SK-N-SH (cell line): ENCODE measurements around the gene BICC1.

Experiments used
- ELF1 ChIP-seq: IDR thresholded peaks from 2 replicates; pipeline ENCODE4 v1.4.0; 2012
- EP300 ChIP-seq, 2 experiments: IDR thresholded peaks; 2 replicates each; pipeline versions ENCODE4 v1.4.0 to v1.6.1; 2012; ENCODE audit warnings: borderline replicate concordance in 1 of 2, low read depth in 1 of 2, low read length in 1 of 2
- POLR2AphosphoS5 ChIP-seq: IDR thresholded peaks from 2 replicates; pipeline ENCODE4 v1.6.1; 2012; ENCODE audit warnings: low read depth, low read length

DNA sequence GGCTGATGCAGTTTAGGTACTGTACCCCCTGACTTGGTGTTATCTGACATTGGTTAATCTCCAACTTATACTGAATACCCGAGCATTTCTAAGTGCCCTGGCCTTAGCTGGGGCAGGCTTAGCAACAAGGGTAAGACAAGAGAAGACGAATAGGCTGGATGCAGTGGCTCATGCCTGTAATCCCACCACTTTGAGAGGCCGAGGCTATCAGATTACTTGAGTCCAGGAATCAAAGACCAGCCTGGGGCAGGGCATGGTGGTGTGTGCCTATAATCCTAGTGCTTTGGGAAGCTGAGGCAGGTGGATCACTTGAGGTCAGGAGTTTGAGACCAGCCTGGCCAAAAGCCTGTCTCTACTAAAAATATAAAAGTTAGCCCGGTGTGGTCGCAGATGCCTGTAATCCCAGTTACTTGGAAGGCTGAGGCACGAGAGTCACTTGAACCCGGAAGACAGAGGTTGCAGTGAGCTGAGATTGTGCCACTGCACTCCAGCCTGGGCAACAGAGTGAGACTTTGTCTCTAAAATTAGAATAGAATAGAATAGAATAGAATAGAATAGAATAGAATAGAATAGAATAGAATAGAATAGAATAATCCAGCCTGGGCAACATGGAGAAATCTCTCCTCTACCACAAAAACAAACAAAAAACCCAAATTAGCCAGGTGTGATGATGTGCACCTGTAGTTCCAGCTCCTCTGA is 108.9 kb downstream of the BICC1 start:
- TF ChIP-seq POLR2AphosphoS5: no peak
- TF ChIP-seq EP300 (IDR thresholded peaks at IDR 0.05; ENCODE audit: borderline replicate concordance in 1 of 2, low read depth in 1 of 2, low read length in 1 of 2): no peak
- no peak for TF ChIP-seq ELF1
